Measurements from ENCODE around the gene CDH4. TPM values are rescaled to one million over a fixed set of nuclear protein-coding genes. Genes with fewer than 3 reads are reported as not detected.

The CDH4 gene
- total and polyA plus RNA-seq, 2 of the 8 experiments (the other 6 are each of a cell fraction or from before 2014, with no cell fraction given), result 4.3 to 7.9 TPM

- TF ChIP-seq RXRA (IDR thresholded peaks at IDR 0.05; ENCODE audit: insufficient read depth, low read depth, low read length), result no peak
- TF ChIP-seq HDAC2 (IDR thresholded peaks at IDR 0.05; ENCODE audit: borderline replicate concordance in 1 of 2, low read depth in 2 of 2, low read length in 2 of 2), result no peak
- TF ChIP-seq KDM1A (IDR thresholded peaks at IDR 0.05; ENCODE audit: borderline replicate concordance, low read length), result no peak
- TF ChIP-seq CTBP2 (IDR thresholded peaks at IDR 0.05; ENCODE audit: borderline replicate concordance, insufficient read depth, insufficient read length, low read length), result no peak
- TF ChIP-seq TCF12 (IDR thresholded peaks at IDR 0.05; ENCODE audit: low read depth, low read length), result no peak
- no peak for TF ChIP-seq POLR2A (IDR thresholded peaks at IDR 0.05; ENCODE audit: control extremely low read depth in 1 of 2, low read depth in 2 of 2, low read length in 2 of 2)
Observed at GRCh38 chr20:61790116-61790827, 538.2 kb downstream of the CDH4 start (continued).

Measured in H1 (cell line).